Activated B cell treated with CpG ODN at 0.5 μM for 24 hours (primary cell): ENCODE measurements around the gene PRG3. TPM values are rescaled to one million over a fixed set of nuclear protein-coding genes. Genes with fewer than 3 reads are reported as not detected.
"Not testable (repeated sequence)": the region's sequence is repeated elsewhere in the genome, so short reads cannot be mapped to it uniquely, and the experiment has no call there.

ENCODE experiments used
- ATAC-seq: fragments of 200-7000 bp; cut with Tn5 transposase; one replicate; pipeline ENCODE4 v1.10.0; 2021; ENCODE audit warnings: low read depth, mild to moderate bottlenecking, moderate library complexity
- CTCF ChIA-PET: fragments of 350-600 bp; sonication (Branson Sonifier 250); formaldehyde crosslinking; loops from one replicate; lab custom pipeline; 2021; ENCODE audit warnings: antibody characterized with exemption; lab: Charles Lee
- POLR2A ChIA-PET: fragments of 350-600 bp; sonication (Branson Sonifier 250); formaldehyde crosslinking; loops from one replicate; lab custom pipeline; 2021; ENCODE audit warnings: antibody characterized with exemption; lab: Charles Lee
- DNase-seq: peaks from one replicate; pipeline ENCODE4 v3.0.0; 2022
- H3K27ac Mint-ChIP-seq: one replicate; pipeline ENCODE4 v1.8.0; 2020; ENCODE audit warnings: mixed read lengths
- H3K27me3 Mint-ChIP-seq: one replicate; pipeline ENCODE4 v1.8.0; 2021; ENCODE audit warnings: mixed read lengths
- H3K36me3 Mint-ChIP-seq: one replicate; pipeline ENCODE4 v1.8.0; 2021; ENCODE audit warnings: low read depth, mixed read lengths
- H3K4me1 Mint-ChIP-seq: one replicate; pipeline ENCODE4 v1.8.0; 2021; ENCODE audit warnings: mixed read lengths
- H3K4me3 Mint-ChIP-seq: one replicate; pipeline ENCODE4 v1.8.0; 2020; ENCODE audit warnings: mild to moderate bottlenecking, mixed read lengths
- H3K9me3 Mint-ChIP-seq: one replicate; pipeline ENCODE4 v1.8.0; 2020; ENCODE audit warnings: mixed read lengths
- intact Hi-C: fragments of 100-400 bp; cut with micrococcal nuclease; formaldehyde crosslinking; loops from one replicate; pipeline ENCODE4 v1.15.1; 2024
- total RNA-seq: library from RNA; stranded (reverse); gene quantifications from 2 replicates; pipeline ENCODE4 v1.2.3, GENCODE V29; 2022
- TF ChIP-seq, protein P1 (sequence below): fragments of 200-600 bp; IDR thresholded peaks from one replicate; pipeline ENCODE4 v1.8.0; 2022; ENCODE audit warnings: antibody characterized with exemption, mild to moderate bottlenecking

PRG3 gene
- total RNA-seq, 1 donor from 2014 or later = not detected

DNA sequence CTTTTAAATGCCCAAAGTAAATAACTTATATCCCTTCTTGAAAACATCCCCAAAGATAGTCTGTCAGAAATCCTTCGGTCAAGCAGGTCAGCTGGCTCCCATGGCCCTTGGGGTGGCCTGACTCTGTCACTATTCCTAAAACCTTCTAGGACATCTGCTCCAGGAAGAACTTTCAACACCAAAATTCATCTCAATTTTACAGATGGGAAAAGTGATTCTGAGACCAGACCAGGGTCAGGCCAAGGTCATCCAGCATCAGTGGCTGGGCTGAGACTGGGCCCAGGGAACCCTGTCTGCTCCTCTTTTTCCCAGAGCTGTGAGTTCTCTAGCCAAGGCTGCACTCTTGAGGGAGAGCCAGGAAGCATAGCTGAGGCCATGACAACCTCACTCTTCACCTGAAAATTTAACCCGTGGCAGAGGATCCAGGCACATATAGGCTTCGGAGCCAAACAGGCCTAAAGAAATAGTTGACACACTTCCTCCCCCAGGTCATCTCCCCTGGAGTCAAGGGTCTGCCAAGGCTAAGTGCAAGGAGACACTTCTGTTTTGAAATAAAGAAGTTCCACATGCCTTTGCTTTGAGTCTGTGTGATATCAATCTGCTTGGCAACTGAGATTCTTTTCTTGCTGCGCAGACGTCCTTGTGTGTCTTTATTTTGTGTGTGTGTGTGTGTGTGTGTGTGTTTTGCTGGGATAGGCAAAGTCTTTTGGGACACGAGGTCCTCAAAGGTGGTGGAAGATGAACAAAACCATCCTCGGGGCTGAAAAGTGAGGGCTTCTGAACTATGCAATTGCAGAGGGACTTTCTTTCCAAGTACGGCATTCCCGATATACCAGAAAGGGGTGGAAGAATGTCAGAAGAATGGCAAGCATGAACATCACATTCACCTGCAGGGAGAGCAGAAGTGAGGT is 26.3 kb upstream of the PRG3 start:
- peaks cover 64% of the 10 kb centered on the region for H3K36me3 Mint-ChIP-seq
- TF ChIP-seq, protein P1, sequence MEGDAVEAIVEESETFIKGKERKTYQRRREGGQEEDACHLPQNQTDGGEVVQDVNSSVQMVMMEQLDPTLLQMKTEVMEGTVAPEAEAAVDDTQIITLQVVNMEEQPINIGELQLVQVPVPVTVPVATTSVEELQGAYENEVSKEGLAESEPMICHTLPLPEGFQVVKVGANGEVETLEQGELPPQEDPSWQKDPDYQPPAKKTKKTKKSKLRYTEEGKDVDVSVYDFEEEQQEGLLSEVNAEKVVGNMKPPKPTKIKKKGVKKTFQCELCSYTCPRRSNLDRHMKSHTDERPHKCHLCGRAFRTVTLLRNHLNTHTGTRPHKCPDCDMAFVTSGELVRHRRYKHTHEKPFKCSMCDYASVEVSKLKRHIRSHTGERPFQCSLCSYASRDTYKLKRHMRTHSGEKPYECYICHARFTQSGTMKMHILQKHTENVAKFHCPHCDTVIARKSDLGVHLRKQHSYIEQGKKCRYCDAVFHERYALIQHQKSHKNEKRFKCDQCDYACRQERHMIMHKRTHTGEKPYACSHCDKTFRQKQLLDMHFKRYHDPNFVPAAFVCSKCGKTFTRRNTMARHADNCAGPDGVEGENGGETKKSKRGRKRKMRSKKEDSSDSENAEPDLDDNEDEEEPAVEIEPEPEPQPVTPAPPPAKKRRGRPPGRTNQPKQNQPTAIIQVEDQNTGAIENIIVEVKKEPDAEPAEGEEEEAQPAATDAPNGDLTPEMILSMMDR = no peak
- intact Hi-C loops = loop anchor here (2.0 to 5.0 kb wide), 2 partner anchors 75 to 386 kb away; no protein-coding TSS in a partner anchor
- peaks cover 50% of the 10 kb centered on the region for H3K4me1 Mint-ChIP-seq
- H3K27me3 Mint-ChIP-seq = no peaks in the 10 kb centered on the region
- no peak for DNase-seq
- H3K27ac Mint-ChIP-seq = peak overlapping the region; percentile 88
- CTCF ChIA-PET = interaction anchor here (0.8 to 1.3 kb wide), 2 partner anchors 50 to 62 kb away, joined by 3 to 4 read pairs; no protein-coding TSS in a partner anchor
- no peak for ATAC-seq
- H3K9me3 Mint-ChIP-seq = peaks cover 5% of the 10 kb centered on the region
- POLR2A ChIA-PET = interaction anchor here (0.6 to 11.5 kb wide), 4 partner anchors 15 to 1191 kb away, joined by 3 to 238 read pairs (median 5); partner anchors contain the start of genes MED19, SLC43A3, TIMM10 and TMX2
- H3K4me3 Mint-ChIP-seq = peak overlapping the region; percentile 1

DNA sequence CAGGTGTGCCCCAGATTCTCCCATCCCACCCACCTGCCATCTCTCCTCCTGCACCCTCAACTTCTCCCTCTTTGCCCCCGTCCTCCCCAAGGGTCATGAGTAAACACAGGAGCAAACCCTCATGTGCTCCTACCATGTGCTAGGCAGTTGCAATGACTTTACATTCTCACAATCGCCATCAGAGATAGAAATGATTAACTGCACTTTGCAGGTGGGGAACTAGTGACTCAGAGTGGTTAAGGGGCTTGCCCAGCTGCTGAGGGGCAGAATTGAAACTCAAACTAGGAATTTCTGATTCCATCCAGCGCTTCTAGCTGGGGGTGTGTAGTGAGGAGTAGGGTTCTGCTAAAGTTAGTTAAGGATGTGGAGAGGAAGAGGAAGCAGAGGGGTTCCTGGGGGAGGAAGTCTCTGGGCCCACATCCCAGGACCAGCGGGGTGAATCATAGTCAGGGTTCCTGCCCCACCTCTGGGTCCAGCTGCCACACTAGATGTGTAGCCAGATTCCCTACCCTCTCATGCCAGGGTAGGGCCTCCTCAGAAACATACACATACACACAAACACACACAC is 25.5 kb upstream of the PRG3 start:
- TF ChIP-seq, protein P1 = no peak
- intact Hi-C loops = loop anchor here (1.0 to 5.0 kb wide), 5 partner anchors 18 to 386 kb away; no protein-coding TSS in a partner anchor
- H3K9me3 Mint-ChIP-seq = peaks cover 5% of the 10 kb centered on the region
- H3K36me3 Mint-ChIP-seq = peaks cover 57% of the 10 kb centered on the region
- H3K4me1 Mint-ChIP-seq = peaks cover 50% of the 10 kb centered on the region
- ATAC-seq = peak; percentile 80
- POLR2A ChIA-PET = interaction anchor here (0.6 to 11.5 kb wide), 7 partner anchors 16 to 1192 kb away, joined by 3 to 238 read pairs (median 4); partner anchors contain the start of genes MED19, SLC43A3, TIMM10 and TMX2
- no peak for DNase-seq
- CTCF ChIA-PET = interaction anchor here (0.8 to 1.3 kb wide), 2 partner anchors 51 to 61 kb away, joined by 3 to 4 read pairs; no protein-coding TSS in a partner anchor
- H3K4me3 Mint-ChIP-seq = peak overlapping the region; percentile 40
- H3K27me3 Mint-ChIP-seq = no peaks in the 10 kb centered on the region
- peak overlapping the region; percentile 88 for H3K27ac Mint-ChIP-seq

- CTCF ChIA-PET = no interaction called here
- H3K4me1 Mint-ChIP-seq = peaks cover 50% of the 10 kb centered on the region
- POLR2A ChIA-PET = interaction anchor here (0.6 to 11.5 kb wide), 7 partner anchors 8 to 316 kb away, joined by 3 to 238 read pairs (median 3); partner anchors contain the start of genes SLC43A3 and SSRP1
- no peak overlapping the region for H3K4me3 Mint-ChIP-seq
- no peaks in the 10 kb centered on the region for H3K27me3 Mint-ChIP-seq
- no peak for ATAC-seq
- DNase-seq = no peak
- intact Hi-C loops = loop anchor here (5.0 kb wide), 1 partner anchor 77 kb away; no protein-coding TSS in a partner anchor
- H3K36me3 Mint-ChIP-seq = peaks cover 51% of the 10 kb centered on the region
- peak overlapping the region; percentile 88 for H3K27ac Mint-ChIP-seq
- TF ChIP-seq, protein P1 = no peak
- H3K9me3 Mint-ChIP-seq = peaks cover 2% of the 10 kb centered on the region
Measured at GRCh38 chr11:57405271-57405860, 24.4 kb upstream of the PRG3 start.

GRCh38 chr11:57403802-57404147 is 22.8 kb upstream of the PRG3 start:
- H3K27me3 Mint-ChIP-seq = no peaks in the 10 kb centered on the region
- ATAC-seq = peak; percentile 13
- no peak overlapping the region for H3K4me3 Mint-ChIP-seq
- peaks cover 2% of the 10 kb centered on the region for H3K9me3 Mint-ChIP-seq
- ChIA-PET CTCF (no interaction called here), POLR2A (interaction anchor here (0.8 to 11.5 kb wide), 2 partner anchors 19 to 53 kb away, joined by 3 to 238 read pairs; partner anchors contain the start of gene SLC43A3)
- intact Hi-C loops = no loop called here
- no peak for DNase-seq
- TF ChIP-seq, protein P1 = no peak
- peaks cover 35% of the 10 kb centered on the region for H3K36me3 Mint-ChIP-seq
- peak overlapping the region; percentile 43 for H3K27ac Mint-ChIP-seq
- peaks cover 47% of the 10 kb centered on the region for H3K4me1 Mint-ChIP-seq

DNA sequence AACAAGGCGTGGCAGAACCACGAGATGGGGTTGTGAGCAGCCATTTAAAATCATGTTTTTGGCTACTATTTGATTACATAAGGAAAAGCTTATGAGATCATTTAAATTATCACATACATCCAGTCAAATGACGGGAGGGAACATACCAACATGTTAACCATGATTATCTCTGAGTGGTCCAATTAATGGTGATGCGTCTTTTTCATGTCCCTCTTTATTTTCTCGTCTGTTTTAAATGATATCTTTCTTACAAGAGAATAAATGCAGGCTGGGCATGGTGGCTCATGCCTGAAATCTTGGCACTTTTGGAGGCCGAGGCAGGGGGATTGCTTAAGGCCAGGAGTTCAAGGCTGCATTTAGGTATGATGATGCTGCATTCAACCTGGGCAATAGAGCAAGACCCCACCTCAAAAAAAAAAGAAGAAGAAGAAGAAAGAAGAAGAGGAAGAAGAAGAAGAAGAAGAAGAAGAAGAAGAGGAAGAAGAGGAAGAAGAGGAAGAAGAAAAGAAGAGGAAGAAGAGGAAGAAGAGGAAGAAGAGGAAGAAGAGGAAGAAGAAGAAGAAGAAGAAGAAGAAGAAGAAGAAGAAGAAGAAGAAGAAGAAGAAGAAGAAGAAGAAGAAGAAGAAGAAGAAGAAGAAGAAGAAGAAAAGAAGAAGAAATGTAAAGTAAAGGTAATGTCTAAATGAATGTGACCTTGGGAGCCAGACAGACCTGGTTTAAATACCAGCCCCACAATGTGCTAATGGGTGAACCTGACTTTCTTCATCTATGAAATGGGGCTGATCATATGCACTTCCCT is 22.3 kb upstream of the PRG3 start:
- intact Hi-C loops, ATAC-seq, DNase-seq, H3K27me3 Mint-ChIP-seq, CTCF ChIA-PET, H3K9me3 Mint-ChIP-seq, H3K4me3 Mint-ChIP-seq: not testable (repeated sequence)
- H3K4me1 Mint-ChIP-seq = peaks cover 47% of the 10 kb centered on the region
- POLR2A ChIA-PET = interaction anchor here (0.7 to 11.5 kb wide), 4 partner anchors 8 to 54 kb away, joined by 3 to 238 read pairs (median 3); partner anchors contain the start of gene SLC43A3
- H3K27ac Mint-ChIP-seq = peak overlapping the region; percentile 43
- peaks cover 29% of the 10 kb centered on the region for H3K36me3 Mint-ChIP-seq
